HepG2 (cell line): ENCODE results near the gene NUBP2. TPM values are rescaled to one million over a fixed set of nuclear protein-coding genes. Genes with fewer than 3 reads are reported as not detected.

ENCODE experiments used
- ATAC-seq: fragments of 200-7000 bp; cut with Tn5 transposase; 3 replicates; pipeline ENCODE4 v1.9.1; 2020; ENCODE audit warnings: mild to moderate bottlenecking, moderate library complexity
- BruUV-seq: library from RNA; stranded (reverse); fragments of 400-500 nt; replicated peaks from 2 replicates; lab custom pipeline; 2021; lab: Mats Ljungman, UMichigan
- CTCF ChIA-PET: fragments of 300-600 bp; formaldehyde crosslinking; extraction: SDS; loops from one replicate; lab custom pipeline; 2021; ENCODE audit warnings: low total read pairs, inconsistent platforms, low intra/inter-chr PET ratio; lab: Yijun Ruan, JAX
- POLR2A ChIA-PET: fragments of 350-600 bp; sonication (Branson Sonifier 250); formaldehyde crosslinking; loops from one replicate; lab custom pipeline; 2020; ENCODE audit warnings: antibody characterized with exemption, inconsistent platforms; lab: Yijun Ruan, JAX
- DNase-seq: peaks from one replicate; pipeline ENCODE4 v3.0.0-alpha.2; 2015; ENCODE audit warnings: low spot score
- FAIRE-seq: peaks from 3 replicates; lab custom pipeline; 2011; peaks lifted over from hg19 to GRCh38; lab: Jason Lieb, UNC
- H2AFZ ChIP-seq: one replicate; pipeline ENCODE4 v1.6.1; 2011; ENCODE audit warnings: low read length, inconsistent platforms
- H3K27ac ChIP-seq: fragments of 300-600 bp; 3 replicates; pipeline ENCODE4 v1.8.0; 2011; ENCODE audit warnings: mixed run types, mild to moderate bottlenecking, mixed read lengths, low read length, inconsistent platforms; ENCODE audit not compliant: insufficient read depth; ENCODE audit errors: extremely low read length
- H3K27me3 ChIP-seq, 2 experiments: fragments of 200-600 bp in 1 of 2; 2 replicates in 1 of 2; 3 replicates in 1 of 2; pipeline versions ENCODE4 v1.6.0 to v1.8.0; 2011; ENCODE audit warnings: low read length in 2 of 2, mild to moderate bottlenecking in 2 of 2, moderate library complexity in 2 of 2, inconsistent platforms in 1 of 2; ENCODE audit not compliant: insufficient read depth in 2 of 2, control insufficient read depth in 1 of 2
- H3K36me3 ChIP-seq, 2 experiments: fragments of 200-600 bp in 1 of 2; replicated peaks in 1 of 2; 2 replicates in 1 of 2; 3 replicates in 1 of 2; pipeline versions ENCODE4 v1.5.1 to v1.8.0; 2011; ENCODE audit warnings: low read length in 2 of 2, inconsistent platforms in 1 of 2; ENCODE audit not compliant: insufficient read depth in 2 of 2, control insufficient read depth in 1 of 2
- H3K4me1 ChIP-seq: 2 replicates; pipeline ENCODE4 v1.5.1; 2012; ENCODE audit warnings: low read length, inconsistent platforms; ENCODE audit not compliant: insufficient read depth
- H3K4me2 ChIP-seq: 2 replicates; pipeline ENCODE4 v1.6.0; 2011; ENCODE audit warnings: low read depth, low read length, inconsistent platforms
- H3K4me3 ChIP-seq, 3 experiments: fragments of 200-600 bp in 1 of 3; sonication (generic), shearing (Covaris generic) in 1 of 3; replicated peaks in 1 of 3; 2 replicates each; pipeline ENCODE4 v1.5.1; 2011 to 2016; ENCODE audit warnings: low read length in 3 of 3, inconsistent platforms in 2 of 3, low read depth in 2 of 3, mild to moderate bottlenecking in 2 of 3, control low read depth in 1 of 3, mixed read lengths in 1 of 3; ENCODE audit not compliant: insufficient read depth in 1 of 3
- H3K79me2 ChIP-seq: one replicate; pipeline ENCODE4 v1.6.1; 2011; ENCODE audit warnings: low read length, inconsistent platforms; ENCODE audit not compliant: insufficient read depth
- H3K9ac ChIP-seq: 2 replicates; pipeline ENCODE4 v1.6.0; 2011; ENCODE audit warnings: mild to moderate bottlenecking, low read depth, low read length, inconsistent platforms; ENCODE audit not compliant: insufficient read depth
- H3K9me3 ChIP-seq: 2 replicates; pipeline ENCODE4 v1.5.1; 2012; ENCODE audit warnings: mild to moderate bottlenecking, low read length
- H4K20me1 ChIP-seq: 2 replicates; pipeline ENCODE4 v1.6.0; 2011; ENCODE audit warnings: inconsistent platforms, mild to moderate bottlenecking, low read length, moderate library complexity; ENCODE audit not compliant: insufficient read depth
- AGO1 ChIP-seq: fragments of 200-400 bp; formaldehyde crosslinking; IDR thresholded peaks from 2 replicates; pipeline ENCODE4 v1.6.1; 2017; ENCODE audit warnings: mild to moderate bottlenecking, low read depth, low read length, moderate library complexity; ENCODE audit not compliant: poor library complexity, severe bottlenecking
- AGO2 ChIP-seq: fragments of 200-400 bp; formaldehyde crosslinking; optimal IDR thresholded peaks from 2 replicates; pipeline ENCODE3; 2017; ENCODE audit warnings: mild to moderate bottlenecking, low read depth, low read length, moderate library complexity
- HMGXB4 ChIP-seq, 2 experiments: sonication (generic) in 1 of 2; formaldehyde crosslinking in 1 of 2; IDR thresholded peaks; 2 replicates each; pipeline versions ENCODE4 v1.4.0 to v1.6.1; 2018 to 2020; ENCODE audit warnings: missing genetic modification reagents in 2 of 2, borderline replicate concordance in 1 of 2, low read depth in 1 of 2, mild to moderate bottlenecking in 1 of 2, missing biosample characterization in 1 of 2
- POLR2A ChIP-seq, 2 experiments: IDR thresholded peaks; 2 replicates each; pipeline ENCODE4 v1.6.1; 2011; ENCODE audit warnings: low read depth in 2 of 2, low read length in 2 of 2, mild to moderate bottlenecking in 1 of 2, moderate library complexity in 1 of 2; ENCODE audit not compliant: insufficient read depth in 1 of 2
- POLR2G ChIP-seq: fragments of 200-400 bp; formaldehyde crosslinking; IDR thresholded peaks from 2 replicates; pipeline ENCODE4 v1.6.1; 2018; ENCODE audit warnings: mild to moderate bottlenecking, low read depth, low read length, moderate library complexity
- RBFOX2 ChIP-seq: fragments of 200-400 bp; formaldehyde crosslinking; IDR thresholded peaks from 2 replicates; pipeline ENCODE4 v1.6.1; 2017; ENCODE audit warnings: low read depth, mild to moderate bottlenecking, low read length
- SRSF1 ChIP-seq: fragments of 200-400 bp; formaldehyde crosslinking; optimal IDR thresholded peaks from 2 replicates; pipeline ENCODE3; 2017; ENCODE audit warnings: mild to moderate bottlenecking, low read depth, low read length, moderate library complexity
- SSRP1 ChIP-seq: IDR thresholded peaks from 2 replicates; pipeline ENCODE4 v1.6.1; 2016; ENCODE audit warnings: control low read depth
- WGBS: methylation state at CpG from one replicate; pipeline ENCODE4 v1.1.6; 2017; ENCODE audit warnings: low lambda C conversion rate; 5-methylcytosine and 5-hydroxymethylcytosine counted together
- in situ Hi-C: cut with HindIII; loops from 2 replicates; pipeline ENCODE4 v1.10.0; 2017; ENCODE audit warnings: low pct_unique_long_range_greater_than_20kb; ENCODE audit not compliant: extremely low pct_ligation_motif_present
- intact Hi-C: fragments of 100-400 bp; cut with micrococcal nuclease; formaldehyde crosslinking; loops from one replicate; pipeline ENCODE4 v1.10.0; 2022; ENCODE audit not compliant: unreplicated experiment
- polyA plus RNA-seq, 8 experiments: library from polyadenylated mRNA; depleted of rRNA in 3 of 8; stranded (reverse) in 7 of 8; unstranded in 1 of 8; fragments of >200 nt; fragmentation: Illumina TruSeq in 4 of 8; extraction: Trizol in 4 of 8; gene quantifications; 2 replicates each; pipeline versions ENCODE4 v1.2.1 to v1.2.3, GENCODE V29; 2011 to 2016; ENCODE audit warnings: low read depth in 4 of 8, missing spikeins in 1 of 8, mixed read lengths in 1 of 8; ENCODE audit not compliant: insufficient read depth in 1 of 8
- total RNA-seq, 5 experiments: library from RNA; depleted of rRNA; stranded (reverse); fragments of >200 nt; fragmentation: Illumina TruSeq; extraction: Trizol; gene quantifications; 2 replicates each; pipeline ENCODE4 v1.2.3, GENCODE V29; 2016; ENCODE audit warnings: low read depth in 1 of 5

NUBP2 gene
- total and polyA plus RNA-seq, 2 of the 13 experiments (the other 11 are each of a cell fraction or from before 2014, with no cell fraction given), result 25.7 to 61.5 TPM

DNA sequence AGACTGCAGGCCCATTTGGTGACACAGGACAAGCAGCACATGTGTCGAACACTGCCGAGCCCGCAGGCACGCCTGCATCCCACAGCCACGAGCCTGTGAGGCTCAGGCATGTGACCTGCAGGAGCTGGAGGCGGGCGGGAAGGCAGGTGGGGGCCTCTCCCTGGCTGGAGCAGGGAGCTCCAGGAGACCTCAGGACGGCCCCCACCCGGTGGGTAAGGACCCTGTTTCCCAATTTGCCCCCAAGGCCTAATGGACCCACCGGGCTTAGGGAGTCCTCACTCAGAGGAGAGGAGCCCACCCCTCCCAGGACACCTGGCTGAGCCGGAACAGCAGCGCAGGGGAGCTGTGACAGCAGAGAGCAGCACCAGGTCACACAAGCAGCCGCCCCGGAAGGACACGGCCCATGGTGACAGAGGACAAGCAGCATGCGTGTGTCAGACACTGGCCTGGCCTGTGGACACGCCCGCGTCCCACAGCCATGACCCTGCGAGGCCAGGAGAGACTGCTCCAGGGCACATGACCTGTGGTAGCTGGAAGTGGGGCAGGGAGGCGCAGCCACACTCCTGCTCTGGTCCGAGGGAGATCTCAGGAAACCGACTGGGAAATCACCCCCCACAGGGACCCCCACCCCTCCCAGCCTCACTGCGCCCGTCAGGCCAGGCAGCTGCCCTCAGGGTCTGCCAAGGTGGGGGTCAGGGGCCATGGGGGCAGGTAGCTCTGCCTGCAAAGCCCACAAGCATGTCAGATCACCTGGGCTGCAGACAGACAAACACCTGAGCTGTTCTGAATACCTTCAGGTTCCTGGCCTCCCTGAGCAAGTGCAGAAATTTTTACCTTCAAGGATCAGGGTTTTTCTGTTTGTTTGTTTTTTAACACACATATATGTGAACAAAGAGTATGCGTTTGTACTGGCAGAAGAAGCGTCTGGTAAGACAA lies 2.8 kb upstream of the NUBP2 start:
- H3K36me3 ChIP-seq, result peaks cover 5 to 13% of the 10 kb centered on the region in 2 experiments; a peak in 3 of 5 replicates
- peaks cover 4% of the 10 kb centered on the region; the same call in 1 of the 2 replicates for H4K20me1 ChIP-seq
- H3K79me2 ChIP-seq, result peaks cover 19% of the 10 kb centered on the region
- WGBS, result 99% methylated on average over 4 of the region's 27 CpGs
- intact Hi-C loops (loop anchor here (5.0 kb wide), 1 partner anchor 47 kb away; the partner anchor contains the start of genes FAHD1 and HAGH), in situ Hi-C loops (loop anchor here (5.0 kb wide), 1 partner anchor 42 kb away; no protein-coding TSS in a partner anchor)
- peaks cover 0 to 2% of the 10 kb centered on the region in 2 experiments; a peak in 1 of 5 replicates for H3K27me3 ChIP-seq
- ChIA-PET CTCF (no interaction called here), POLR2A (interaction anchor here (1.2 to 1.6 kb wide), 4 partner anchors 14 to 160 kb away, joined by 3 to 5 read pairs (median 4); partner anchors contain the start of gene IGFALS)
- no peak overlapping the region for H2AFZ ChIP-seq
- H3K27ac ChIP-seq, result no peak overlapping the region
- H3K4me1 ChIP-seq, result peaks cover 23% of the 10 kb centered on the region
- H3K4me3 ChIP-seq, result no peak overlapping the region
- no peak for FAIRE-seq
- BruUV-seq, result TSS peak; percentile 49
- no peaks in the 10 kb centered on the region for H3K9me3 ChIP-seq
- no peak for ATAC-seq
- no peak for DNase-seq
- no peak for TF ChIP-seq SRSF1
- 0 out of 2 replicates have a peak, but pooled peaks have one; percentile 41 for TF ChIP-seq POLR2G
- peak in 1 of 2 experiments; percentile 56; a peak in 2 of 4 replicates for TF ChIP-seq POLR2A (IDR thresholded peaks at IDR 0.05; ENCODE audit: insufficient read depth in 1 of 2, low read depth in 2 of 2, low read length in 2 of 2)
- 0 out of 2 replicates have a peak, but pooled peaks have one; percentile 41 for TF ChIP-seq SSRP1 (CRISPR knock-in tag)
- TF ChIP-seq RBFOX2, result peak; percentile 75
- TF ChIP-seq HMGXB4 (CRISPR knock-in tag; IDR thresholded peaks at IDR 0.05; ENCODE audit: borderline replicate concordance in 1 of 2, low read depth in 1 of 2), result no peak
- peak; percentile 97 for TF ChIP-seq AGO1
- peak; percentile 96 for TF ChIP-seq AGO2
- H3K4me2 ChIP-seq, result no peak overlapping the region
- H3K9ac ChIP-seq, result no peak overlapping the region
